HepG2 (cell line): Measurements from ENCODE around the gene UBASH3A. TPM values are rescaled to one million over a fixed set of nuclear protein-coding genes. Genes with fewer than 3 reads are reported as not detected.

ENCODE experiments used
- ATAC-seq: fragments of 200-7000 bp; cut with Tn5 transposase; 3 replicates; pipeline ENCODE4 v1.9.1; 2020; ENCODE audit warnings: mild to moderate bottlenecking, moderate library complexity
- Bru-seq: library from RNA; stranded (reverse); fragments of 400-500 nt; gene quantifications from one replicate; lab custom pipeline; 2021; lab: Mats Ljungman, UMichigan
- BruChase-seq, 2 experiments: library from RNA; stranded (reverse); fragments of 400-500 nt; gene quantifications; one replicate each; lab custom pipeline; 2021; lab: Mats Ljungman, UMichigan
- BruUV-seq: library from RNA; stranded (reverse); fragments of 400-500 nt; replicated peaks from 2 replicates; lab custom pipeline; 2021; lab: Mats Ljungman, UMichigan
- CTCF ChIA-PET: fragments of 300-600 bp; formaldehyde crosslinking; extraction: SDS; loops from one replicate; lab custom pipeline; 2021; ENCODE audit warnings: low total read pairs, inconsistent platforms, low intra/inter-chr PET ratio; lab: Yijun Ruan, JAX
- POLR2A ChIA-PET: fragments of 350-600 bp; sonication (Branson Sonifier 250); formaldehyde crosslinking; loops from one replicate; lab custom pipeline; 2020; ENCODE audit warnings: antibody characterized with exemption, inconsistent platforms; lab: Yijun Ruan, JAX
- DNase-seq: peaks from one replicate; pipeline ENCODE4 v3.0.0-alpha.2; 2015; ENCODE audit warnings: low spot score
- FAIRE-seq: peaks from 3 replicates; lab custom pipeline; 2011; peaks lifted over from hg19 to GRCh38; lab: Jason Lieb, UNC
- H2AFZ ChIP-seq: one replicate; pipeline ENCODE4 v1.6.1; 2011; ENCODE audit warnings: low read length, inconsistent platforms
- H3K27ac ChIP-seq: fragments of 300-600 bp; 3 replicates; pipeline ENCODE4 v1.8.0; 2011; ENCODE audit warnings: mixed run types, mild to moderate bottlenecking, mixed read lengths, low read length, inconsistent platforms; ENCODE audit not compliant: insufficient read depth; ENCODE audit errors: extremely low read length
- H3K27me3 ChIP-seq, 2 experiments: fragments of 200-600 bp in 1 of 2; 2 replicates in 1 of 2; 3 replicates in 1 of 2; pipeline versions ENCODE4 v1.6.0 to v1.8.0; 2011; ENCODE audit warnings: low read length in 2 of 2, mild to moderate bottlenecking in 2 of 2, moderate library complexity in 2 of 2, inconsistent platforms in 1 of 2; ENCODE audit not compliant: insufficient read depth in 2 of 2, control insufficient read depth in 1 of 2
- H3K36me3 ChIP-seq, 2 experiments: fragments of 200-600 bp in 1 of 2; replicated peaks in 1 of 2; 2 replicates in 1 of 2; 3 replicates in 1 of 2; pipeline versions ENCODE4 v1.5.1 to v1.8.0; 2011; ENCODE audit warnings: low read length in 2 of 2, inconsistent platforms in 1 of 2; ENCODE audit not compliant: insufficient read depth in 2 of 2, control insufficient read depth in 1 of 2
- H3K4me1 ChIP-seq: 2 replicates; pipeline ENCODE4 v1.5.1; 2012; ENCODE audit warnings: low read length, inconsistent platforms; ENCODE audit not compliant: insufficient read depth
- H3K4me2 ChIP-seq: 2 replicates; pipeline ENCODE4 v1.6.0; 2011; ENCODE audit warnings: low read depth, low read length, inconsistent platforms
- H3K4me3 ChIP-seq, 3 experiments: fragments of 200-600 bp in 1 of 3; sonication (generic), shearing (Covaris generic) in 1 of 3; replicated peaks in 1 of 3; 2 replicates each; pipeline ENCODE4 v1.5.1; 2011 to 2016; ENCODE audit warnings: low read length in 3 of 3, inconsistent platforms in 2 of 3, low read depth in 2 of 3, mild to moderate bottlenecking in 2 of 3, control low read depth in 1 of 3, mixed read lengths in 1 of 3; ENCODE audit not compliant: insufficient read depth in 1 of 3
- H3K79me2 ChIP-seq: one replicate; pipeline ENCODE4 v1.6.1; 2011; ENCODE audit warnings: low read length, inconsistent platforms; ENCODE audit not compliant: insufficient read depth
- H3K9ac ChIP-seq: 2 replicates; pipeline ENCODE4 v1.6.0; 2011; ENCODE audit warnings: mild to moderate bottlenecking, low read depth, low read length, inconsistent platforms; ENCODE audit not compliant: insufficient read depth
- H3K9me3 ChIP-seq: 2 replicates; pipeline ENCODE4 v1.5.1; 2012; ENCODE audit warnings: mild to moderate bottlenecking, low read length
- H4K20me1 ChIP-seq: 2 replicates; pipeline ENCODE4 v1.6.0; 2011; ENCODE audit warnings: inconsistent platforms, mild to moderate bottlenecking, low read length, moderate library complexity; ENCODE audit not compliant: insufficient read depth
- BCL6 ChIP-seq: IDR thresholded peaks from 2 replicates; pipeline ENCODE4 v1.6.1; 2016; ENCODE audit warnings: missing genetic modification reagents, missing compliant biosample characterization
- MED1 ChIP-seq: sonication (generic); formaldehyde crosslinking; IDR thresholded peaks from 2 replicates; pipeline ENCODE4 v1.4.0; 2020; ENCODE audit warnings: missing genetic modification reagents
- ZNF788 ChIP-seq: sonication (generic); formaldehyde crosslinking; IDR thresholded peaks from 2 replicates; pipeline ENCODE4 v1.5.0; 2020; ENCODE audit warnings: mild to moderate bottlenecking, missing genetic modification reagents, borderline replicate concordance
- WGBS: methylation state at CpG from one replicate; pipeline ENCODE4 v1.1.6; 2017; ENCODE audit warnings: low lambda C conversion rate; 5-methylcytosine and 5-hydroxymethylcytosine counted together
- in situ Hi-C: cut with HindIII; loops from 2 replicates; pipeline ENCODE4 v1.10.0; 2017; ENCODE audit warnings: low pct_unique_long_range_greater_than_20kb; ENCODE audit not compliant: extremely low pct_ligation_motif_present
- intact Hi-C: fragments of 100-400 bp; cut with micrococcal nuclease; formaldehyde crosslinking; loops from one replicate; pipeline ENCODE4 v1.10.0; 2022; ENCODE audit not compliant: unreplicated experiment
- long read RNA-seq, 2 experiments: library from RNA in 1 of 2; library from polyadenylated mRNA in 1 of 2; stranded (forward) in 1 of 2; unstranded in 1 of 2; transcript quantifications; one replicate each; pipeline ENCODE4 v2.0.0, GENCODE V29; 2019 to 2022
- polyA minus RNA-seq, 3 experiments: library from RNA; depleted of rRNA, polyadenylated mRNA; stranded (reverse); fragments of >200 nt; gene quantifications; 2 replicates each; pipeline ENCODE4 v1.2.3, GENCODE V29; 2011; ENCODE audit warnings: low replicate concordance in 1 of 3
- polyA plus RNA-seq, 8 experiments: library from polyadenylated mRNA; depleted of rRNA in 3 of 8; stranded (reverse) in 7 of 8; unstranded in 1 of 8; fragments of >200 nt; fragmentation: Illumina TruSeq in 4 of 8; extraction: Trizol in 4 of 8; gene quantifications; 2 replicates each; pipeline versions ENCODE4 v1.2.1 to v1.2.3, GENCODE V29; 2011 to 2016; ENCODE audit warnings: low read depth in 4 of 8, missing spikeins in 1 of 8, mixed read lengths in 1 of 8; ENCODE audit not compliant: insufficient read depth in 1 of 8
- total RNA-seq, 5 experiments: library from RNA; depleted of rRNA; stranded (reverse); fragments of >200 nt; fragmentation: Illumina TruSeq; extraction: Trizol; gene quantifications; 2 replicates each; pipeline ENCODE4 v1.2.3, GENCODE V29; 2016; ENCODE audit warnings: low read depth in 1 of 5

The UBASH3A gene
- total RNA-seq (2016; rRNA removed; fragmentation: Illumina TruSeq; extraction: Trizol) (not detected in 2 replicates), polyA plus RNA-seq (2011; rRNA removed) (0.03 TPM in 1 of 2 replicates, not detected in the other), polyA minus RNA-seq (2011; rRNA and poly(A)+ RNA removed; ENCODE audit: low replicate concordance) (0.05 and 0.24 TPM in 2 replicates), Bru-seq, nascent RNA (percentile 13 among the genes with signal in this experiment), BruChase-seq, experiment 1, labeled RNA remaining after a 6-hour chase (percentile 3 among the genes with signal in this experiment), BruChase-seq, experiment 2, labeled RNA remaining after a 2-hour chase (percentile 5 among the genes with signal in this experiment)
- total RNA-seq (2016; cell fraction: cytosol; rRNA removed; fragmentation: Illumina TruSeq; extraction: Trizol; ENCODE audit: low read depth) = not detected in 2 replicates
- not detected in 2 replicates for total RNA-seq (2016; cell fraction: insoluble cytoplasmic fraction; rRNA removed; fragmentation: Illumina TruSeq; extraction: Trizol)
- not detected in 2 replicates for total RNA-seq (2016; cell fraction: membrane; rRNA removed; fragmentation: Illumina TruSeq; extraction: Trizol)
- total RNA-seq (2016; cell fraction: nucleus; rRNA removed; fragmentation: Illumina TruSeq; extraction: Trizol) = not detected in 2 replicates
- not detected in 2 replicates for polyA plus RNA-seq (2011; cell fraction: cytosol; rRNA removed)
- polyA plus RNA-seq (2011; cell fraction: nucleus; rRNA removed) = 0.14 TPM in 1 of 2 replicates, not detected in the other
- not detected in 2 replicates for polyA plus RNA-seq (2012)
- polyA plus RNA-seq (2016; cell fraction: cytosol; fragmentation: Illumina TruSeq; extraction: Trizol; ENCODE audit: low read depth) = not detected in 2 replicates
- not detected in 2 replicates for polyA plus RNA-seq (2016; cell fraction: insoluble cytoplasmic fraction; fragmentation: Illumina TruSeq; extraction: Trizol; ENCODE audit: low read depth)
- polyA plus RNA-seq (2016; cell fraction: membrane; fragmentation: Illumina TruSeq; extraction: Trizol; ENCODE audit: low read depth) = not detected in 2 replicates
- not detected in 2 replicates for polyA plus RNA-seq (2016; cell fraction: nucleus; fragmentation: Illumina TruSeq; extraction: Trizol; ENCODE audit: insufficient read depth, low read depth)
- polyA minus RNA-seq (2011; cell fraction: cytosol; rRNA and poly(A)+ RNA removed) = not detected in 2 replicates
- not detected in 2 replicates for polyA minus RNA-seq (2011; cell fraction: nucleus; rRNA and poly(A)+ RNA removed)
- long read RNA-seq, experiment 1 = 0 reads
- long read RNA-seq, experiment 2 = 0 reads

GRCh38 chr21:42403611-42404231, at the start of gene UBASH3A:
Gene UBASH3A (plus strand): TSS chr21:42403902. CDS start chr21:42403946, 44 bp downstream.
- Histone ChIP-seq H3K27me3 (peaks cover 0 to 2% of the 10 kb centered on the region in 2 experiments; a peak in 2 of 5 replicates), H2AFZ (no peak within 1 kb of the TSS), H3K4me3 (no peak within 1 kb of the TSS), H3K4me1 (peaks cover 31% of the 10 kb centered on the region), H3K9me3 (peaks cover 9% of the 10 kb centered on the region), H3K9ac (no peak within 1 kb of the TSS), H4K20me1 (no peaks in the 10 kb centered on the region), H3K27ac (no peak within 1 kb of the TSS), H3K4me2 (peak within 1 kb of the TSS; percentile 23; the same call in 1 of the 2 replicates), H3K36me3 (no peaks in the 10 kb centered on the region), H3K79me2 (no peaks in the 10 kb centered on the region)
- no peak for ATAC-seq
- no peak for FAIRE-seq
- ChIA-PET CTCF (no interaction called here), POLR2A (interaction anchor here (2.0 kb wide), 1 partner anchor 17 kb away, joined by 8 read pairs; no protein-coding TSS in a partner anchor)
- no TSS peak for BruUV-seq
- intact Hi-C loops = no loop called here
- no peak for DNase-seq
- 25% methylated on average over 11 of the region's 21 CpGs for WGBS
- TF ChIP-seq MED1 = no peak
- 0 out of 2 replicates have a peak, but pooled peaks have one; percentile 14 for TF ChIP-seq BCL6 (CRISPR knock-in tag)
- TF ChIP-seq ZNF788 (CRISPR knock-in tag) = no peak
- in situ Hi-C loops = no loop called here
